Stimulated activated CD4-positive, alpha-beta T cell treated with anti-CD3 and anti-CD28 coated beads, Interleukin-1b, Interleukin-23, amount 100 ng/mL, for 48 hours (primary cell): Measurements from ENCODE around the gene LRBA.
"Not testable (repeated sequence)": the region's sequence is repeated elsewhere in the genome, so short reads cannot be mapped to it uniquely, and the experiment has no call there.

ENCODE experiments used
- DNase-seq: peaks from one replicate; pipeline ENCODE4 v3.0.0-alpha.2; 2020

Gene LRBA

GRCh38 chr4:150580306-150580705 is 434.8 kb downstream of the LRBA start:
- no peak for DNase-seq

DNA sequence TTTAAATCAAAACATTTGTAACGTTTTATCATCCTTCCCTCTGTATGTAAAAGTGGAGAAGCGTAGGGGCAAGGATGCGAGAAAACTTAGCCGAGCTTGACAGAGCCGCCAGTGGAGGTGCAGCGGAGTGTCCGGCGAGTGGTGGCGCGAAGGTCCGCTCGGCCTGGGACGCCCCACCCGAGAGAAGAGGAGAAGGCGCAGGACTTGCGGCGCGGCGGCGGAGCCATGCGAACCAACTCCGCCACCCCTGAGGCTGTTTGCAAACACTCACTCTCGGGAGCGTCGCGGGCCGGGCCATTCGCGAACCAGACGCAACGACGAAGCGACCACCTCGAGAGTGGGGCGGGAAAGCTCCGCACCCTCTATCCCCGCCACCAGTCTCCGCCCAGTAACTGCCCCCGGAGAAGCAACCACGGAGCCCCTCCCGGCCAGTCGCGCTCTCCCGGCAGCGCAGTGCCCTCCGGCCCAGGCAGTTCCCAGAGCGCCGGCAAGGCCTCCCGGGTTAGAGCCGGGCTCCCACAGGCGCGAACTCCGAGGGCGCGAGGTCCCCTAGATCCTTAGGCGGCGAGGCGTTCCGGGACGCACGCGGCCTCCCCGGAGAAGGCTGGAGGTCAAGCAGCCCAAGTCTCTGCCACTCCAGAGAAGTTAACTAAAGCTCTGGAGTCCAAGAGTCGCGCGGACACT is 435.4 kb downstream of the LRBA start:
- no peak for DNase-seq

DNA sequence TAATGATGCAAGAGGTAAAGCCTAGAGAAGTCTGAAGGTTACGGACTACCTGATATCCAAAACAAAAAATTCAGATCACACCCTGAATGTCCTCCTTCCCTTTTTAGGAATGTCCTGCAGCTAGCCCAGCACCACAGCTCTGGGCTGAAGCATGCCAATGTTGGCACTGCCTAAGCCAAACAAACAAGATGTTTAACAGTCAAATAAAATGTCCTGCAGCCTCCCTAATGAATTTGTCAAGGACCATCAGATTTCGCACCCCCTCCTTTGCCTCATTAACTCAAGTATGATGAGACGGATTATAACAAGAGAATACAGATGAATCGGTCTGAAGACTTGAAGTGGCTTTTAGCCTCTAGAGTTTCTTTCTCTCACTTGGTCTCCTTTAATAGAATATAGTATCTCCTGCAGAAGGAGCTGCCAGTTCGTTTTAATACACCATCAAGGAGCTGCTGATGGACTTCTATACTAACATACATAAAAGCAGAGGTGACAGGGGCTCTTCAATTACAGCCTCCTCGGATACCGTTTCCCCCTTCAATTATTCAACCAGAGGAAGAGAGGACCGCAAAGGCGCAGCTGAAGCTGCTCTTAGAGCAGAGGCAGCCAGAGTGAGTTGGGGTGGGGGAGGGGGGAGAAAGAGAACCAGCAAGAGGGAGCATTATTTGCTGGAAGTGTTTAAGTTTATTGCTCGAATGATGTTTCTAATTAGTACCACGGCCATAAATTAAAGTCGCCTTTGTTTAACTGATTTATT is 436.2 kb downstream of the LRBA start:
- DNase-seq = no peak

DNA sequence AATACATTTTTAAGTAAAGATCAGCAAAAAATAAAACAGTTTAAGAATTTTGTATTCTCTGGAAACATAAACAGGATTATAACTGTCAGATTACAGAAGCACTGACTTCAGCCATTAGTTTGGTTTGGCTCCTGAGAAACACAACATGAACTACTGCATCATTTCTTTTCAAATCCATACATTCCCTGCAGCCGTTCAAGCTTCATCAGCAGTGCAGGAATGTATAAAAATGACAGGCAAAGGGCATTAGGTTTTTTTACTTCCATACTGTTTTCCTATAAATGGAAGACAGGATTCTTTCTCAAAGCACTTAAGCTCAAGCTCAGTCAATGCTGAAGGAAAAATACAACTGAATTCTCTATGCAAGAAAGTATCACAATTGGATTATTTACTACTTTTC is 437.3 kb downstream of the LRBA start:
- no peak for DNase-seq

- no peak for DNase-seq
Measured at GRCh38 chr4:150574678-150575077, 440.4 kb downstream of the LRBA start.

DNA sequence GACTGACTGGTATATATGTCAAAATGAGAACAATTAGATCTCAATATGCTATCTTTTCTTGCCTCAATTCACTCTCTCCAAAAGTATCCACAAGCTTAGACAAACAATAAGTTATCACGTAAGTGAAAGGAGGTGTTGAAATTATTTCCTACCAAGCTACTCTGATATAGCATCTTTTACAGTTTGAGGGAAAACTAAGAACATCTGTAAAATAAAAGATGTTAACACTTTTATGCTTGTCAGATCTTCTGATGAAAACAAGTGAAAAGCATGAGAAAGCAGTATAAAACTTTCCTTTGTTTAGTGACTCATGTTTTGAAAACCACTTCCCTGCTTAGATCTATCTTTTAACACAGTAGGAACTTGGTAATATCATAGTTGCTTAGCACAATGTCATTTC is 441.6 kb downstream of the LRBA start:
- DNase-seq = no peak

DNA sequence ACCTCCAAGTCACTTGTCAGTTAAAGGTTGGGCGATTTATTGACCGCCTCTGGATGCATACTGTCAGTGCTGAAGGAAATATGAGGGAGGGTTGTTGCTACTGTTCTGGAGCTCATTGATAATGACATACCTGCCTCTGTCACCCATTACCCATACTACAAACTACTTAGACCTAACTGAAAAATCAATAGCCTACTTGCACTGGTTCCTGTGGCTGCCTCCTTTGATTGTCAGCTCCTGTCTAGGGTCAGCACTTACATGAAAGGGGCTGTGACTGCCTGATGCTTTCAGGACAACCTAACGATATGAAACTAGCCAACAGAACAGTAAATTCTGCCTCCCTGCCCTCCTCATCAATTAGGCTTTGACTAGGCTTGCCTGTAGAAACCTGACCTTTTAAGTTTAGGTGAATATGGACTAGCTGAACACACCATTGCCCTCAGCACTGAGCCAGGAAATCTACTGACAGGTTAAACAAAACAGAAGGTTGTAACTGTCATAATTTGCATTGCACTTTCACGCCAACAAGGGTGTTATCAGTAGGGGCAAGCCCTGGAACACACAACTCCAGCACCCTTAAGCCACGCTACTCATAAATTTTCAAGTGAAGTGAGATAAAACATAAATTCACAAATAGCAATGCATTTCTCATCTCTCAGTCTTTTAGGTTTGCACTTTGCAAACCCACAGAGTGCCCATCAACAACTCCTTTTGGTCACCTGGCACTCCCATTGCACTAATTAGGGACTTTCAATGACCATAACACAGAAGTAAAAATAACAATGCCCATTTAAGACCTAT is 442.2 kb downstream of the LRBA start:
- no peak for DNase-seq

DNA sequence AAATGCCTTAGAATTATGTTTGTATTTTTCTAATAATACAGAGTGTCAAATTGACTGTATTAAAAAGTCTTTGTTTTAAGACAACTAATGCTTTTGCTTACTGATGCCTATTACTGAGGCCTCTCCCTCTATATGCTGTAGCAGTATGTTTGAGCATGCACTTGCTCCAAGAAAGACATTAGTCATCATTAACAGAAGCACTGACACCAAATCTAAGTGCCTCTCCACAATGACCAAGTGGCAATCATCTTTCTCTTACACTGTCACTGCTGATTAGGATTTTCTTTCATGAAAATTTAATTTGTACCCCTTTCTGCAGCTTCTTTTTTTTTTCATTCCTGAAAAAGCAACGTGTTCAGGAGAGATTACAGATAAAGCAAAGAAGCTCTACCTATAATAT is 444.2 kb downstream of the LRBA start:
- no peak for DNase-seq

- DNase-seq = no peak
Measured at GRCh38 chr4:150569998-150570535, 445.0 kb downstream of the LRBA start.

DNA sequence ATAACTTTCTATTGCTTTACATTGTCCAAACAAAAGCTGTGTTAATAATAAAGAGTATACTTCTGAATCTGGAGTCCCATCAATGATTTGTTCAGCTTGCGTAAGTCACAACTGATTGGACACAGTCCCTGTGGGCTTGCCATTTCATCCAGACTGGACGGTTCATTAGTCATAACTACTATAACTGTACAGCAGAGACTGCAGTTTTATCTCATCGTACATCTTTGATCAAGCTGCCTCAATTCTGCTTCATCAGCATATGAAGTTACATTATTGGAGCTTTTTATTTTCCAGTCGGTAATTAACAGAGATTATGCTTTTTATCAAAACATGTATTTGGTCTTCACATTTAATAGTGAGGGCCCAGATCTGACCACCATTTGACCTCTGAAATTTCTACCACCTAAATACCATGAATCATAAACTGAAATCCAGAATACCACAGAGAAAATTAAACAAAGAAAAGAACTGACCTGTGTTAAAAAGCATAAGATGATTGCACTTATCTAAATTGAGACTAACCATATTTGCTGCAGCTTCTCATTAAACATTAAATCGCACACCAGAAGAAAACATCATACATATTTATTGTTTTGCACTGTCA is 445.6 kb downstream of the LRBA start:
- DNase-seq = no peak

DNA sequence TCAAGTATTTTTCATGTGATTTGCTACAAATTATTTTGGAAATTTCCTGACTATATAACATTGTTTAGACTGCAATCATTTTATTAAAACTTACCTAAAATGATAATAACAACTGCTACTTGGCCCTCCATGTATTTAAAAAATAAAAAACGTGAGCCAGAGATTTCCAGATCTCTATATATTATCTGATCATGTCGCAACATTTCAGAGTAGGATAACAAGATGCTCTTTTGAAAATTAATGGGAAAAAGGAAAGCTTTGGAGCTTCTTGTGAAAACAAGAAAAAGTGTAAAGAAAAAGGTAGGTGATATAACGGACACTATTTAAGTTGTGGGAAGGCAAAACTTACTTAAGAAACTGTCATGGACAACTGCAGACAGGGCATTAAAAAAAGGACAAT is 448.0 kb downstream of the LRBA start:
- DNase-seq = no peak

DNA sequence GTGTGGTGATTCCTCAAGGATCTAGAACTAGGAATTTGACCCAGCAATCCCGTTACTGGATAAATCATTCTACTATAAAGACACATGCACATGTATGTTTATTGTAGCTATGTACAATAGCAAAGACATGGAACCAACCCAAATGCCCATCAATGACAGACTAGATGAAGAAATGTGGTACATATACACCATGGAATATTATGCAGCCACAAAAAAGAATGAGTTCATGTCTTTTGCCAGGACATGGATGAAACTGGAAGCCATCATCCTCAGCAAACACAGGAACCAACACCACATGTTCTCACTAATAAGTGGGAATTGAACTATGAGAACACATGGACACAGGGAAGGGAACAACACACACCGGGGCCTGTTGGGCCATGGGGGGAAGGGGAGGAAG is 450.1 kb downstream of the LRBA start:
- DNase-seq = not testable (repeated sequence)

DNA sequence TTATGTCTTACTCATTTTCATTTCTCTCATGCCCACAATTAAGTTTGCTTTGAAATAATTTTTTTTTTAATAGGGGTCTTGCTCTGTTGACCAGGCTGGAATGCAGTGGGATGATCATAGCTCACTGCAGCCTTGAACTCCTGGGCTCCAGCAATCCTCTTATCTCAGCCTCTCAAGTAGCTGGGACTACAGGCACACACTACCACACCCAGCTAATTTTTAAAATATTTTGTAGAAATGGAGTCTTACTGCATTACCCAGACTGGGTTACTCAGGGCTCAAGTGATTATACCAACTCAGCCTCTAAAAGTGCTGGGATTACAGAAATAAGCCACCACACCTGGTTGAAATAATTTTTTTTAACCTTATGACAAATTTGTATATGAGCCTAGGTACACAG is 452.3 kb downstream of the LRBA start:
- DNase-seq = no peak

GRCh38 chr4:150562250-150562649 is 452.8 kb downstream of the LRBA start:
- DNase-seq = no peak

- DNase-seq = no peak
Measured at GRCh38 chr4:150561143-150561737, 453.8 kb downstream of the LRBA start.

DNA sequence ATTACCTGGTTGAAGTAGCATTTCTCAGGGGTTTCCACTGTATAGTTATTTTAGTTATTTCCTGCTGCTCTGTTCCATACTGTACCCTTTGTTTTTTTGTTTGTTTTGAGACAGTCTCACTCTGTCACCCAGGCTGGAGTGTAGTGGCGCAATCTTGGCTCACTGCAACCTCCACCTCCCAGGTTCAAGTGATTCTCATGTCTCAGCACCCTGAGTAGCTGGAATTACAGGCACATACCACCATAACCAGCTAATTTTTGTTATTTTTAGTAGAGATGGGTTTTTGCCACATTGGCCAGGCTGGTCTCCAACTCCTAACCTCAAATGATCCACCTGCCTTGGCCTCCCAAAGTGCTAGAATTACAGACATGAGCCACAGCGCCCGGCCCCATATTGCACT is 457.3 kb downstream of the LRBA start:
- DNase-seq = not testable (repeated sequence)

DNA sequence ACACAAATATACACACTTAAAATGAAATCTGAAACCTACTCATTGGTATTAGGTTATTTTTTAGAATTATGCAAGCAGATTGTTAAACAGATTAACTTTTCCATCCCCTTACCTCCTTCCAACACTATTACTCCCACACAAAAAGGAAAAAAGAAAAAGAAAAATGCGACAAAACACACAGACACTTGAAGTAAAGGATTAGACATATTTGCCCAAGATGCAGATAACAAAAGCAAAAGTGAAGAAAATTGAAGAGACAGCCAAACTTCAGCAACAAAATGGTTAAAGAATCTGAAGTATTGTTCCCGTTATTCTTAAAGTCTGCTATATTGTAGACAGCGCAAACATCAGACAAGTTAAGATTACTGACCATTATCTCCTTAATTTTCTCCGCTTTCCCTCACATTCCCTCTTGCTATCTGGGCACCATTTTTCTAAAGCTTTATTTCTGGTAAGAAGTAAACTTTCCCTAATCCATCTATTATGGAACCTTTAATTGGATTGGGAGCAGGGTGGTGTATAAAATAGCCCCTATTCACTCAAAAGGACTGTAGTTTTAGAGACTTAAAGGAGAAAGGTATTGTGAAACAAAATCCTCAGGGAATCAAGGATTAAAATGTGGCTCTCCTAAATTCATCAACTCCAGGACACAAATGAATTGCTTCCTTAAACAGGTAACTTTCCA is 467.8 kb downstream of the LRBA start:
- DNase-seq = no peak

DNA sequence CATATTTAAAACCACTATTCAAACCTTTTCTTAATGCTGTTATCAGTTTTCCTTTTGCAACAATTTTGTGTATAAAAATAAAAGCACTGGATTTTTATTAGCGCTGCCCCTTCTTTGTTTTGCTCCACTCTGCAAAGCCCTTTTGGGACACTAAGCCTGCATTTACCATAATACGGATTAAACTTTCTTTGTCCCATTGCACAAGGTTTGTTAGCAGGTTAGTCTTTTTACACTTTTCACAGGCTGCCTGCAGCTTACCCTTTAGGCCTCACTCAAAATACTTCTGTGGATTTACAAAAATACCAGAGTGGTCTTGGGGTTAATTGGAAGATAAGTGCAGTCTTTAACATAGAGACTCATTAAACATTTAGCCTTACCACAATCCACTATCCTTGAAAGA is 468.8 kb downstream of the LRBA start:
- no peak for DNase-seq

- DNase-seq = no peak
Measured at GRCh38 chr4:150543042-150543441, 472.0 kb downstream of the LRBA start.

DNA sequence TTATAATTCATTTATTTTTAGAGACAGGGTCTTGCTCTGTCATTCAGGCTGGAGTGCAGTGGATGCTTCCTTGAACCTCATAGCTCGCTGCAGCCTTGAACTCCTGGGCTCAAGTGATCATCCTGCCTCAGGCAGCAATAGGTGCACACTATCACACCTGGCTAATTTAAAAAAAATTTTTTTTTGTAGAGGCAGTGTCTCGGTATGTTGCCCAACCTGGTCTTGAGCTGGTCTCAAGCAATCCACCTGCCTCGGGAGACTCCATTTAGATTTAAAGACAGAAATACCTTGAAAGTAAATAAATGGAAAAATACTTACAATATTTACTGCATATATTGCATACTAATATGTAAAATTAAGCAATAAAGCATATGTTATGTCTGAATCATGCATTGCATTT is 473.4 kb downstream of the LRBA start:
- no peak for DNase-seq

DNA sequence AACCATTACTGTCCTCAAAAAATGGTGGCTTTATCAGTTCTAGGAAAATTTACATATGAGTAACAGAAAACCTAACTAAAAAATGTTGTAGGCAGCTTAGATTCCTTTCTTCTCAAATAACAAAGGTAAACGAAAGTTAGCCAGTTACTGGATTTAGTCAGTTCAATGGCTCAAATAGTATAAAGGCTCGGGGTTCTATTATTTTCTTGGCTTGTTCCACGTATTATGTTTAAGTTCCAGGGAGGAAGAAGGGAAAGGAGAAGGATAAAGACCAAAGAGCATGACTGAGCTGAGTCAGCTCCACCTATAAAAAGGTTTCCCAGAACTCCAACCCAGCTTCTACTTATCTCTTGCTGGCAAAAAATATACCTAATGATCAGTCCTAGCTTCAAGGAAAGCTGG is 474.1 kb downstream of the LRBA start:
- DNase-seq = no peak

DNA sequence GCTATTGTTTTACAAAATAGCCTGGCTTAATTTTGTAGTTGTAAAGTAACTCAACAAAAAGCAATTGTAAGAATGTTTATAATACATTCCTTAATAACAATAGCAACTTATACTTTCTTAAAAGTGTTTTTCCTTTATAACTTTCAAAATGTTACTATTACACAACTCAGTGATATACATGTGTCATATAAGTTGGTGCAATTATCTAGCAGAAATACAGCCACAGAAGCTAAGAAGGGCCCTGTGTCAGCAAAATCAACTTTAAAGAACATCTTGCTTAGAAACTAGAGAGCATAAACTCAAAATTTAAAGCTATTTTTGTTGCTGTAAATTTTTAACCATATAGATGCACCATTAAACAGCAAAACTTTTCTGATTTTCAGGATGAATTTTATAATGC is 474.5 kb downstream of the LRBA start:
- DNase-seq = no peak
